Mesothelial cell of epicardium (in vitro differentiated cells): ENCODE measurements around the gene SPTBN5. TPM values are rescaled to one million over a fixed set of nuclear protein-coding genes. Genes with fewer than 3 reads are reported as not detected.

ENCODE experiments used
- DNase-seq, 2 experiments: peaks; one replicate each; pipeline ENCODE4 v3.0.0; 2021; ENCODE audit warnings: low spot score in 2 of 2; ENCODE audit not compliant: unreplicated experiment in 2 of 2
- H3K27ac Mint-ChIP-seq: 2 replicates; pipeline ENCODE4 v1.8.0; 2021; ENCODE audit warnings: mixed read lengths
- H3K27me3 Mint-ChIP-seq: 2 replicates; pipeline ENCODE4 v1.8.0; 2021; ENCODE audit warnings: low read depth, mixed read lengths
- H3K36me3 Mint-ChIP-seq: 2 replicates; pipeline ENCODE4 v1.8.0; 2021; ENCODE audit warnings: mixed read lengths
- H3K4me1 Mint-ChIP-seq: 2 replicates; pipeline ENCODE4 v1.8.0; 2021; ENCODE audit warnings: mixed read lengths
- H3K4me3 Mint-ChIP-seq: 2 replicates; pipeline ENCODE4 v1.8.0; 2021; ENCODE audit warnings: mild to moderate bottlenecking, moderate library complexity, mixed read lengths
- H3K9me3 Mint-ChIP-seq: 2 replicates; pipeline ENCODE4 v1.8.0; 2021; ENCODE audit warnings: mixed read lengths
- CTCF ChIP-seq: fragments of 200-600 bp; sonication (generic); IDR thresholded peaks from one replicate; pipeline ENCODE4 v1.5.0; 2021; ENCODE audit warnings: antibody characterized with exemption; ENCODE audit not compliant: unreplicated experiment
- total RNA-seq: library from RNA; stranded (reverse); gene quantifications from 3 replicates; pipeline ENCODE4 v1.2.1, GENCODE V29; 2021

Gene SPTBN5
- total RNA-seq, 1 donor from 2014 or later, result 2.7 TPM

- Mint-ChIP-seq H3K9me3 (no peaks in the 10 kb centered on the region), H3K4me3 (no peak overlapping the region), H3K4me1 (peaks cover 23% of the 10 kb centered on the region), H3K27me3 (no peaks in the 10 kb centered on the region), H3K27ac (no peak overlapping the region), H3K36me3 (peaks cover 2% of the 10 kb centered on the region)
- no peak for DNase-seq
- no peak for TF ChIP-seq CTCF
Measured at GRCh38 chr15:41829959-41830646, 63.8 kb downstream of the SPTBN5 start.

- peaks cover 19% of the 10 kb centered on the region for H3K4me1 Mint-ChIP-seq
- no peak for DNase-seq
- H3K36me3 Mint-ChIP-seq, result peaks cover 8% of the 10 kb centered on the region
- peak overlapping the region; percentile 81 for H3K4me3 Mint-ChIP-seq
- no peaks in the 10 kb centered on the region for H3K27me3 Mint-ChIP-seq
- no peaks in the 10 kb centered on the region for H3K9me3 Mint-ChIP-seq
- peak overlapping the region; percentile 80 for H3K27ac Mint-ChIP-seq
- no peak for TF ChIP-seq CTCF
Measured at GRCh38 chr15:41828807-41829141, 65.1 kb downstream of the SPTBN5 start.

- H3K4me1 Mint-ChIP-seq, result peaks cover 16% of the 10 kb centered on the region
- no peaks in the 10 kb centered on the region for H3K27me3 Mint-ChIP-seq
- H3K36me3 Mint-ChIP-seq, result peaks cover 8% of the 10 kb centered on the region
- H3K4me3 Mint-ChIP-seq, result peak within 1 kb of the TSS; percentile 81
- peak within 1 kb of the TSS; percentile 80 for H3K27ac Mint-ChIP-seq
- DNase-seq, result peak; percentile 95 to 96
- no peak for TF ChIP-seq CTCF
- H3K9me3 Mint-ChIP-seq, result no peaks in the 10 kb centered on the region
Measured at GRCh38 chr15:41827880-41828806, 65.7 kb downstream of the SPTBN5 start, which contains the start of gene JMJD7. JMJD7 (plus strand) TSS chr15:41828092; CDS start chr15:41828125, 33 bp downstream.

- Mint-ChIP-seq H3K36me3 (peaks cover 8% of the 10 kb centered on the region), H3K27me3 (no peaks in the 10 kb centered on the region), H3K27ac (peak overlapping the region; percentile 76), H3K4me1 (peaks cover 10% of the 10 kb centered on the region), H3K9me3 (no peaks in the 10 kb centered on the region), H3K4me3 (peak overlapping the region; percentile 81)
- DNase-seq, result no peak
- TF ChIP-seq CTCF, result no peak
Measured at GRCh38 chr15:41827290-41827879, 66.5 kb downstream of the SPTBN5 start.

- DNase-seq, result no peak
- Mint-ChIP-seq H3K9me3 (no peaks in the 10 kb centered on the region), H3K4me1 (peaks cover 10% of the 10 kb centered on the region), H3K36me3 (peaks cover 12% of the 10 kb centered on the region), H3K4me3 (peak overlapping the region; percentile 58), H3K27me3 (no peaks in the 10 kb centered on the region), H3K27ac (no peak overlapping the region)
- no peak for TF ChIP-seq CTCF
Measured at GRCh38 chr15:41825572-41826535, 68.0 kb downstream of the SPTBN5 start.
